ENCODE measurements around the gene CIB4.

DNA sequence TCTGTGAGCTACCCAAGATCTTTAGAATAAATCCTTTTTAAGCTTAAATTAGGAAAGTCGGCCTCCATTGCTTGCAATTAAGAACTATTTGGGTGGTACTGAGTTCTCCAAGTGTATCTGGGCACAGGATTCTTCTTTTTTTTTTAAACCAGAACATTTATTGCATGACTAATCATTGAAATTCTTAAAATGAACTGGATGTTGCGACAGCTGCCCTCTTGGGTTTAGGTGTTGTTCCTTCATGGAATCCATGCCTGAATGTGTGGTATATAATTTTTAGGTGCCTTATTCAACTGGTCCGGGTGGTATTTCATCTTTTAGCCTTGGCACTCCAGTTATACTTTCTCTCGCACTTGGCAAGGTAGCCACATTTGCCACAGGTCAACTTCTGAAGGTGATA, 36.9 kb upstream of the CIB4 start:
- TF ChIP-seq GATA2 (IDR thresholded peaks at IDR 0.05; ENCODE audit: low read depth, low read length) (no peak), GATA3 (IDR thresholded peaks at IDR 0.05; ENCODE audit: low read depth, low read length) (no peak)
